WTC11 (cell line): ENCODE data around the gene SLC6A8.

ENCODE experiments used
- FOXK1 ChIP-seq: sonication (generic); formaldehyde crosslinking; IDR thresholded peaks from 2 replicates; pipeline ENCODE4 v1.8.0; 2022; ENCODE audit warnings: mild to moderate bottlenecking, moderate library complexity, missing genetic modification reagents
- HMGA2 ChIP-seq: fragments of 250-450 bp; sonication (Bioruptor Pico); IDR thresholded peaks from 2 replicates; pipeline ENCODE4 v1.4.0; 2021; ENCODE audit warnings: mild to moderate bottlenecking, moderate library complexity
- SP1 ChIP-seq: sonication (generic); formaldehyde crosslinking; conservative IDR thresholded peaks from 2 replicates; pipeline ENCODE4 v1.8.1; 2022; ENCODE audit warnings: missing genetic modification reagents
- TEAD4 ChIP-seq: sonication (generic); formaldehyde crosslinking; IDR thresholded peaks from 2 replicates; pipeline ENCODE4 v1.8.0; 2022; ENCODE audit warnings: mild to moderate bottlenecking, missing genetic modification reagents
- TP53 ChIP-seq: sonication (generic); formaldehyde crosslinking; IDR thresholded peaks from 2 replicates; pipeline ENCODE4 v1.8.1; 2023; ENCODE audit warnings: mild to moderate bottlenecking, missing genetic modification reagents
- TF ChIP-seq, protein P1 (sequence below): fragments of 250-450 bp; sonication (Bioruptor Pico); conservative IDR thresholded peaks from 2 replicates; pipeline ENCODE4 v1.9.0; 2021; ENCODE audit warnings: mild to moderate bottlenecking
- TF ChIP-seq, protein P2 (sequence below): sonication (generic); formaldehyde crosslinking; IDR thresholded peaks from 2 replicates; pipeline ENCODE4 v1.8.0; 2022; ENCODE audit warnings: mild to moderate bottlenecking, missing genetic modification reagents
- TF ChIP-seq, protein P3 (sequence below): sonication (generic); formaldehyde crosslinking; conservative IDR thresholded peaks from 2 replicates; pipeline ENCODE4 v1.8.1; 2022; ENCODE audit warnings: mild to moderate bottlenecking, missing genetic modification reagents
- TF ChIP-seq, protein P4 (sequence below): sonication (generic); formaldehyde crosslinking; IDR thresholded peaks from 2 replicates; pipeline ENCODE4 v1.8.1; 2022; ENCODE audit warnings: mild to moderate bottlenecking, moderate library complexity, missing genetic modification reagents
- TF ChIP-seq, protein P5 (sequence below): fragments of 200-600 bp; IDR thresholded peaks from 2 replicates; pipeline ENCODE4 v1.8.0; 2022; ENCODE audit warnings: antibody characterized with exemption

DNA sequence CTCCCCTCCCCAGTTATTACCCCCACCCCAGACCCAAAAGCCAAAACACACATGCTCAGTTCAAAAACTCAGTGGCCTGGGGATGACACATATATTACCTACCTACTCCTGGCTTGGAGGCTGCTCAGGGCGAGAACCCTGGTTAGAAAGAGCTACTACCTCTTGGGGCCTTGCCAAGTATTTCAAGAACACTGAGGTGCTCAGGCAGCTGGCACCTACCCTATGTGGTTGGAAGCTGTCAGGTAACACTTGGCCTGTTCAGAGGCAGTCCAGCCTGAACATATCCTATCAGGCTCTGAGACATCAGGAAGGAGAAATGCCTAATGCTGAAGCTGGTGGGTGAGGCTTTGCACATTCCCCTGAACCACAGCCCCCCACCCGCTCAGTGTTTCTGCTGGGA is 31.5 kb downstream of the SLC6A8 start:
- TF ChIP-seq, protein P1, sequence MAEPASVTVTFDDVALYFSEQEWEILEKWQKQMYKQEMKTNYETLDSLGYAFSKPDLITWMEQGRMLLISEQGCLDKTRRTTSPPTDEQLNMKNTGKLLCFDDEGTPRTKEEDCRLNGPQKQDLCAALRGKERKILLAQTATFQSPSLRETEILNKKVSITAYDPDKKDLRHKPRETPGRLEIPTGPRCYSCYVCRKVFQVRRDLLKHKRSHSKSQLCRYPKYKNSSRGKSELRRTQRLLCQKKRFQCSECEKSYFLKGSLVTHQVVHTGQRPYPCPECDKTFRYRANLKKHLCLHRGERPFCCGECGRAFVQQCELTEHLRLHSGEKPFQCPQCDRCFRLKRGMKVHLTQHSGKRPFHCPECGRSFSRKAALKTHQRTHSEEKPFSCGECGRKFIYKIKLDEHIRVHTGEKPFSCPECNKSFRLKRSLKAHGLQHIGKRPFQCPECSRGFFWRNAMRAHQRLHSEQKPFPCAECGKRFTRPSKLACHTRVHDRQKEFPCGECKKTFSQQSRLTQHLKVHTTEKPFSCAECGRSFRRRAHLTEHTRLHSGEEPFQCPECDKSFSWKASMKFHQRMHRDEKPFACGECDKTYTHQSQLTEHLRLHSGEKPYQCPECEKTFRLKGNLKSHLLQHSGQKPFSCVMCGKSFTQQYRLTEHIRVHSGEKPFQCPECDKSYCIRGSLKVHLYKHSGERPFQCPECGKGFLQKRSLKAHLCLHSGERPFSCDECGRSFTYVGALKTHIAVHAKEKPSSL, result no peak
- TF ChIP-seq, protein P2, sequence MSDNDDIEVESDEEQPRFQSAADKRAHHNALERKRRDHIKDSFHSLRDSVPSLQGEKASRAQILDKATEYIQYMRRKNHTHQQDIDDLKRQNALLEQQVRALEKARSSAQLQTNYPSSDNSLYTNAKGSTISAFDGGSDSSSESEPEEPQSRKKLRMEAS (CRISPR knock-in tag), result no peak
- TF ChIP-seq, protein P3, sequence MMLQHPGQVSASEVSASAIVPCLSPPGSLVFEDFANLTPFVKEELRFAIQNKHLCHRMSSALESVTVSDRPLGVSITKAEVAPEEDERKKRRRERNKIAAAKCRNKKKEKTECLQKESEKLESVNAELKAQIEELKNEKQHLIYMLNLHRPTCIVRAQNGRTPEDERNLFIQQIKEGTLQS (CRISPR knock-in tag), result no peak
- TF ChIP-seq TP53 (CRISPR knock-in tag) (no peak), HMGA2 (no peak), FOXK1 (CRISPR knock-in tag) (no peak), SP1 (CRISPR knock-in tag) (no peak), TEAD4 (CRISPR knock-in tag) (no peak)
- TF ChIP-seq, protein P4, sequence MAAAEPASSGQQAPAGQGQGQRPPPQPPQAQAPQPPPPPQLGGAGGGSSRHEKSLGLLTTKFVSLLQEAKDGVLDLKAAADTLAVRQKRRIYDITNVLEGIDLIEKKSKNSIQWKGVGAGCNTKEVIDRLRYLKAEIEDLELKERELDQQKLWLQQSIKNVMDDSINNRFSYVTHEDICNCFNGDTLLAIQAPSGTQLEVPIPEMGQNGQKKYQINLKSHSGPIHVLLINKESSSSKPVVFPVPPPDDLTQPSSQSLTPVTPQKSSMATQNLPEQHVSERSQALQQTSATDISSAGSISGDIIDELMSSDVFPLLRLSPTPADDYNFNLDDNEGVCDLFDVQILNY, result no peak
- TF ChIP-seq, protein P5, sequence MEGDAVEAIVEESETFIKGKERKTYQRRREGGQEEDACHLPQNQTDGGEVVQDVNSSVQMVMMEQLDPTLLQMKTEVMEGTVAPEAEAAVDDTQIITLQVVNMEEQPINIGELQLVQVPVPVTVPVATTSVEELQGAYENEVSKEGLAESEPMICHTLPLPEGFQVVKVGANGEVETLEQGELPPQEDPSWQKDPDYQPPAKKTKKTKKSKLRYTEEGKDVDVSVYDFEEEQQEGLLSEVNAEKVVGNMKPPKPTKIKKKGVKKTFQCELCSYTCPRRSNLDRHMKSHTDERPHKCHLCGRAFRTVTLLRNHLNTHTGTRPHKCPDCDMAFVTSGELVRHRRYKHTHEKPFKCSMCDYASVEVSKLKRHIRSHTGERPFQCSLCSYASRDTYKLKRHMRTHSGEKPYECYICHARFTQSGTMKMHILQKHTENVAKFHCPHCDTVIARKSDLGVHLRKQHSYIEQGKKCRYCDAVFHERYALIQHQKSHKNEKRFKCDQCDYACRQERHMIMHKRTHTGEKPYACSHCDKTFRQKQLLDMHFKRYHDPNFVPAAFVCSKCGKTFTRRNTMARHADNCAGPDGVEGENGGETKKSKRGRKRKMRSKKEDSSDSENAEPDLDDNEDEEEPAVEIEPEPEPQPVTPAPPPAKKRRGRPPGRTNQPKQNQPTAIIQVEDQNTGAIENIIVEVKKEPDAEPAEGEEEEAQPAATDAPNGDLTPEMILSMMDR, result no peak
